ENCODE results near the gene TBX3.

Gene TBX3

GRCh38 chr12:114631242-114631641, 52.7 kb downstream of the TBX3 start:
- H3K9ac ChIP-seq (ENCODE audit: low read length) = no peak overlapping the region
- H2AFZ ChIP-seq (ENCODE audit: low read depth, low read length) = no peak overlapping the region
- no peak overlapping the region for H3K27ac ChIP-seq (ENCODE audit: low read length)
- H3K9me3 ChIP-seq (ENCODE audit: insufficient read depth, low read length) = no peaks in the 10 kb centered on the region
- no peaks in the 10 kb centered on the region for H3K36me3 ChIP-seq (replicated peaks; ENCODE audit: low read depth, low read length)
- no peak overlapping the region for H3K4me3 ChIP-seq (ENCODE audit: low read length)
- H3K27me3 ChIP-seq (ENCODE audit: low read depth, low read length) = peaks cover 2% of the 10 kb centered on the region; the same call in 1 of the 2 replicates
- TF ChIP-seq EZH2phosphoT487 (IDR thresholded peaks at IDR 0.05; ENCODE audit: low read depth) = no peak
- TF ChIP-seq CTCF (IDR thresholded peaks at IDR 0.05; ENCODE audit: low read depth, low read length) = no peak
- no peak overlapping the region for H3K4me2 ChIP-seq (ENCODE audit: low read length)
- no peaks in the 10 kb centered on the region for H3K79me2 ChIP-seq (ENCODE audit: low read length)
- H4K20me1 ChIP-seq (ENCODE audit: insufficient read depth, low read length) = no peaks in the 10 kb centered on the region
- H3K4me1 ChIP-seq (ENCODE audit: low read length) = no peaks in the 10 kb centered on the region

- Histone ChIP-seq H3K9ac (ENCODE audit: low read length) (no peak overlapping the region), H4K20me1 (ENCODE audit: insufficient read depth, low read length) (no peaks in the 10 kb centered on the region), H2AFZ (ENCODE audit: low read depth, low read length) (no peak overlapping the region), H3K27ac (ENCODE audit: low read length) (no peak overlapping the region), H3K9me3 (ENCODE audit: insufficient read depth, low read length) (no peaks in the 10 kb centered on the region), H3K4me1 (ENCODE audit: low read length) (no peaks in the 10 kb centered on the region), H3K4me3 (ENCODE audit: low read length) (no peak overlapping the region), H3K27me3 (ENCODE audit: low read depth, low read length) (peaks cover 2% of the 10 kb centered on the region; the same call in 1 of the 2 replicates), H3K4me2 (ENCODE audit: low read length) (no peak overlapping the region), H3K79me2 (ENCODE audit: low read length) (no peaks in the 10 kb centered on the region), H3K36me3 (replicated peaks; ENCODE audit: low read depth, low read length) (no peaks in the 10 kb centered on the region)
- no peak for TF ChIP-seq CTCF (IDR thresholded peaks at IDR 0.05; ENCODE audit: low read depth, low read length)
- no peak for TF ChIP-seq EZH2phosphoT487 (IDR thresholded peaks at IDR 0.05; ENCODE audit: low read depth)
Observed at GRCh38 chr12:114628199-114628598, 55.8 kb downstream of the TBX3 start.

- H3K27me3 ChIP-seq (ENCODE audit: low read depth, low read length) = peaks cover 2% of the 10 kb centered on the region; the same call in 1 of the 2 replicates
- H3K79me2 ChIP-seq (ENCODE audit: low read length) = no peaks in the 10 kb centered on the region
- TF ChIP-seq EZH2phosphoT487 (IDR thresholded peaks at IDR 0.05; ENCODE audit: low read depth) = no peak
- no peak for TF ChIP-seq CTCF (IDR thresholded peaks at IDR 0.05; ENCODE audit: low read depth, low read length)
- no peaks in the 10 kb centered on the region for H4K20me1 ChIP-seq (ENCODE audit: insufficient read depth, low read length)
- H3K4me1 ChIP-seq (ENCODE audit: low read length) = no peaks in the 10 kb centered on the region
- H3K9me3 ChIP-seq (ENCODE audit: insufficient read depth, low read length) = no peaks in the 10 kb centered on the region
- no peak overlapping the region for H3K4me2 ChIP-seq (ENCODE audit: low read length)
- H2AFZ ChIP-seq (ENCODE audit: low read depth, low read length) = no peak overlapping the region
- H3K9ac ChIP-seq (ENCODE audit: low read length) = no peak overlapping the region
- H3K27ac ChIP-seq (ENCODE audit: low read length) = no peak overlapping the region
- no peak overlapping the region for H3K4me3 ChIP-seq (ENCODE audit: low read length)
- no peaks in the 10 kb centered on the region for H3K36me3 ChIP-seq (replicated peaks; ENCODE audit: low read depth, low read length)
Observed at GRCh38 chr12:114627393-114627792, 56.6 kb downstream of the TBX3 start.

- H3K4me1 ChIP-seq (ENCODE audit: low read length) = no peaks in the 10 kb centered on the region
- no peaks in the 10 kb centered on the region for H3K79me2 ChIP-seq (ENCODE audit: low read length)
- TF ChIP-seq EZH2phosphoT487 (IDR thresholded peaks at IDR 0.05; ENCODE audit: low read depth) = no peak
- TF ChIP-seq CTCF (IDR thresholded peaks at IDR 0.05; ENCODE audit: low read depth, low read length) = peak; percentile 84
- no peak overlapping the region for H3K9ac ChIP-seq (ENCODE audit: low read length)
- no peaks in the 10 kb centered on the region for H4K20me1 ChIP-seq (ENCODE audit: insufficient read depth, low read length)
- H3K36me3 ChIP-seq (replicated peaks; ENCODE audit: low read depth, low read length) = no peaks in the 10 kb centered on the region
- 0 out of 2 replicates have a peak, but pooled peaks cover 1% of the 10 kb centered on the region for H3K27me3 ChIP-seq (ENCODE audit: low read depth, low read length)
- H3K27ac ChIP-seq (ENCODE audit: low read length) = no peak overlapping the region
- no peak overlapping the region for H3K4me3 ChIP-seq (ENCODE audit: low read length)
- no peak overlapping the region for H3K4me2 ChIP-seq (ENCODE audit: low read length)
- H3K9me3 ChIP-seq (ENCODE audit: insufficient read depth, low read length) = no peaks in the 10 kb centered on the region
- H2AFZ ChIP-seq (ENCODE audit: low read depth, low read length) = no peak overlapping the region
Observed at GRCh38 chr12:114625294-114625851, 58.6 kb downstream of the TBX3 start.
